GM12878 (cell line): Measurements from ENCODE around the gene TRAPPC3L.

Experiments used
- KDM1A ChIP-seq: fragments of 200-600 bp; sonication (generic); IDR thresholded peaks from 2 replicates; pipeline ENCODE4 v1.6.1; 2016; ENCODE audit warnings: borderline replicate concordance
- POLR2A ChIP-seq: IDR thresholded peaks from 2 replicates; pipeline ENCODE4 v1.6.1; 2011; ENCODE audit warnings: low read depth, mild to moderate bottlenecking, low read length

GRCh38 chr6:116533233-116533957 is 12.1 kb downstream of the TRAPPC3L start:
- TF ChIP-seq KDM1A (no peak), POLR2A (no peak)
